ENCODE data around the gene ARL16.

DNA sequence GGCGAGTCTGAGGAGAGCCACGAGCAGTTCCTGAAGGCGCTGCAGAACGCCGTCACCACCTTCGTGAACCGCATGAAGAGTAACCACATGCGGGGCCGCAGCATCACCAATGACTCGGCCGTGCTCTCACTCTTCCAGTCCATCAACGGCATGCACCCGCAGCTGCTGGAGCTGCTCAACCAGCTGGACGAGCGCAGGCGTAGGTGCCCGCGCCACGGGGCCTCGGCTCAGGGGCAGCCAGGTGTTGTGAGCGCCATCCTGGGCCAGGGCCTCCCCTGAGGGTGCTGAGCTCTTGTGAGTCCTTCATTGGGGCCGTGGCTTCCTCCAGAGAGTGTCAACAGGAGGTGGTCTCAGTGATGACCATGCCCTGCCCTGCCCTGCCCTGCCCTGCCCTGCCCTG, 12.2 kb upstream of the ARL16 start:
- TF ChIP-seq, protein P1, sequence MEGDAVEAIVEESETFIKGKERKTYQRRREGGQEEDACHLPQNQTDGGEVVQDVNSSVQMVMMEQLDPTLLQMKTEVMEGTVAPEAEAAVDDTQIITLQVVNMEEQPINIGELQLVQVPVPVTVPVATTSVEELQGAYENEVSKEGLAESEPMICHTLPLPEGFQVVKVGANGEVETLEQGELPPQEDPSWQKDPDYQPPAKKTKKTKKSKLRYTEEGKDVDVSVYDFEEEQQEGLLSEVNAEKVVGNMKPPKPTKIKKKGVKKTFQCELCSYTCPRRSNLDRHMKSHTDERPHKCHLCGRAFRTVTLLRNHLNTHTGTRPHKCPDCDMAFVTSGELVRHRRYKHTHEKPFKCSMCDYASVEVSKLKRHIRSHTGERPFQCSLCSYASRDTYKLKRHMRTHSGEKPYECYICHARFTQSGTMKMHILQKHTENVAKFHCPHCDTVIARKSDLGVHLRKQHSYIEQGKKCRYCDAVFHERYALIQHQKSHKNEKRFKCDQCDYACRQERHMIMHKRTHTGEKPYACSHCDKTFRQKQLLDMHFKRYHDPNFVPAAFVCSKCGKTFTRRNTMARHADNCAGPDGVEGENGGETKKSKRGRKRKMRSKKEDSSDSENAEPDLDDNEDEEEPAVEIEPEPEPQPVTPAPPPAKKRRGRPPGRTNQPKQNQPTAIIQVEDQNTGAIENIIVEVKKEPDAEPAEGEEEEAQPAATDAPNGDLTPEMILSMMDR (IDR thresholded peaks at IDR 0.05): no peak
- no peak for TF ChIP-seq TP53 (CRISPR knock-in tag; IDR thresholded peaks at IDR 0.05)
- no peak for TF ChIP-seq POLR2A (IDR thresholded peaks at IDR 0.05; ENCODE audit: low read length)
- TF ChIP-seq, protein P2, sequence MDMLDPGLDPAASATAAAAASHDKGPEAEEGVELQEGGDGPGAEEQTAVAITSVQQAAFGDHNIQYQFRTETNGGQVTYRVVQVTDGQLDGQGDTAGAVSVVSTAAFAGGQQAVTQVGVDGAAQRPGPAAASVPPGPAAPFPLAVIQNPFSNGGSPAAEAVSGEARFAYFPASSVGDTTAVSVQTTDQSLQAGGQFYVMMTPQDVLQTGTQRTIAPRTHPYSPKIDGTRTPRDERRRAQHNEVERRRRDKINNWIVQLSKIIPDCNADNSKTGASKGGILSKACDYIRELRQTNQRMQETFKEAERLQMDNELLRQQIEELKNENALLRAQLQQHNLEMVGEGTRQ (IDR thresholded peaks at IDR 0.05): no peak
- no peak for TF ChIP-seq RAD21 (conservative IDR thresholded peaks at IDR 0.05 in 1 of 2, IDR thresholded peaks at IDR 0.05 in 1 of 2)
- TF ChIP-seq, protein P3, sequence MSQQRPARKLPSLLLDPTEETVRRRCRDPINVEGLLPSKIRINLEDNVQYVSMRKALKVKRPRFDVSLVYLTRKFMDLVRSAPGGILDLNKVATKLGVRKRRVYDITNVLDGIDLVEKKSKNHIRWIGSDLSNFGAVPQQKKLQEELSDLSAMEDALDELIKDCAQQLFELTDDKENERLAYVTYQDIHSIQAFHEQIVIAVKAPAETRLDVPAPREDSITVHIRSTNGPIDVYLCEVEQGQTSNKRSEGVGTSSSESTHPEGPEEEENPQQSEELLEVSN (IDR thresholded peaks at IDR 0.05; ENCODE audit: borderline replicate concordance, low read depth): no peak
- TF ChIP-seq FOSB (CRISPR knock-in tag; IDR thresholded peaks at IDR 0.05): no peak
- TF ChIP-seq MYC (IDR thresholded peaks at IDR 0.05; ENCODE audit: borderline replicate concordance, low read length): no peak
- TF ChIP-seq CEBPB (IDR thresholded peaks at IDR 0.05): no peak
- TF ChIP-seq RARB (CRISPR knock-in tag; IDR thresholded peaks at IDR 0.05): no peak
- TF ChIP-seq, protein P4, sequence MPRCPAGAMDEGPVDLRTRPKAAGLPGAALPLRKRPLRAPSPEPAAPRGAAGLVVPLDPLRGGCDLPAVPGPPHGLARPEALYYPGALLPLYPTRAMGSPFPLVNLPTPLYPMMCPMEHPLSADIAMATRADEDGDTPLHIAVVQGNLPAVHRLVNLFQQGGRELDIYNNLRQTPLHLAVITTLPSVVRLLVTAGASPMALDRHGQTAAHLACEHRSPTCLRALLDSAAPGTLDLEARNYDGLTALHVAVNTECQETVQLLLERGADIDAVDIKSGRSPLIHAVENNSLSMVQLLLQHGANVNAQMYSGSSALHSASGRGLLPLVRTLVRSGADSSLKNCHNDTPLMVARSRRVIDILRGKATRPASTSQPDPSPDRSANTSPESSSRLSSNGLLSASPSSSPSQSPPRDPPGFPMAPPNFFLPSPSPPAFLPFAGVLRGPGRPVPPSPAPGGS (IDR thresholded peaks at IDR 0.05): no peak
- no peak for TF ChIP-seq JUN (IDR thresholded peaks at IDR 0.05)
- TF ChIP-seq FOSL2 (IDR thresholded peaks at IDR 0.05): no peak
- no peak for TF ChIP-seq FOSL2 (CRISPR knock-in tag; IDR thresholded peaks at IDR 0.05)
- TF ChIP-seq HDAC2 (IDR thresholded peaks at IDR 0.05): no peak
